Iris pigment epithelial cell (primary cell): ENCODE measurements around the gene PDP2.
A peak's percentile ranks its signal among the peaks of the same experiment; 100 is the strongest.

Experiments used
- DNase-seq: peaks from one replicate; pipeline ENCODE4 v3.0.0-alpha.2; 2011; ENCODE audit warnings: low read depth

The PDP2 gene

GRCh38 chr16:66935314-66936011, 55.1 kb downstream of the PDP2 start, which contains the start of gene CES2:
CES2 (plus strand) TSS chr16:66935516; CDS start chr16:66935636, 120 bp downstream.
- peak; percentile 35 for DNase-seq

GRCh38 chr16:66936462-66936861, 56.1 kb downstream of the PDP2 start:
- DNase-seq, result no peak

GRCh38 chr16:66936889-66937554, 56.7 kb downstream of the PDP2 start:
- no peak for DNase-seq

GRCh38 chr16:66937725-66938337, 57.5 kb downstream of the PDP2 start:
- DNase-seq, result no peak

GRCh38 chr16:66939366-66939765, 59.1 kb downstream of the PDP2 start:
- DNase-seq, result no peak

GRCh38 chr16:66940236-66940635, 59.9 kb downstream of the PDP2 start:
- DNase-seq, result no peak
